H9 (cell line): ENCODE results near the gene DSN1. TPM values are rescaled to one million over a fixed set of nuclear protein-coding genes. Genes with fewer than 3 reads are reported as not detected.

Experiments used
- DNase-seq: peaks from one replicate; pipeline ENCODE4 v3.0.0-alpha.2; 2017
- H2AFZ ChIP-seq: one replicate; pipeline ENCODE4 v1.6.1; 2013; ENCODE audit warnings: mild to moderate bottlenecking, low read length, control low read depth, moderate library complexity
- H2AK5ac ChIP-seq: 2 replicates; pipeline ENCODE4 v1.6.1; 2013; ENCODE audit warnings: low read length, control low read depth, mixed read lengths; ENCODE audit not compliant: insufficient read length
- H2BK120ac ChIP-seq: one replicate; pipeline ENCODE4 v1.6.1; 2013; ENCODE audit warnings: low read depth, mild to moderate bottlenecking, low read length, control low read depth, inconsistent platforms; ENCODE audit not compliant: poor library complexity, severe bottlenecking
- H2BK12ac ChIP-seq: 2 replicates; pipeline ENCODE4 v1.6.1; 2013; ENCODE audit warnings: low read length, control low read depth, mixed read lengths, low read depth; ENCODE audit not compliant: insufficient read length
- H2BK15ac ChIP-seq: 2 replicates; pipeline ENCODE4 v1.6.1; 2013; ENCODE audit warnings: low read depth, low read length, control low read depth
- H2BK20ac ChIP-seq: one replicate; pipeline ENCODE4 v1.6.1; 2013; ENCODE audit warnings: low read depth, mild to moderate bottlenecking, low read length, control low read depth, inconsistent platforms; ENCODE audit not compliant: poor library complexity, severe bottlenecking
- H2BK5ac ChIP-seq: 2 replicates; pipeline ENCODE4 v1.6.1; 2013; ENCODE audit warnings: low read length, control low read depth, mixed read lengths; ENCODE audit not compliant: insufficient read length
- H3K14ac ChIP-seq: 2 replicates; pipeline ENCODE4 v1.6.1; 2013; ENCODE audit warnings: low read length, control low read depth; ENCODE audit not compliant: insufficient read depth
- H3K18ac ChIP-seq: 2 replicates; pipeline ENCODE4 v1.6.1; 2013; ENCODE audit warnings: low read depth, mild to moderate bottlenecking, mixed read lengths, low read length, control low read depth; ENCODE audit not compliant: insufficient read length
- H3K23ac ChIP-seq: 2 replicates; pipeline ENCODE4 v1.6.1; 2013; ENCODE audit warnings: low read length, control low read depth, mixed read lengths, low read depth; ENCODE audit not compliant: insufficient read length
- H3K23me2 ChIP-seq: 2 replicates; pipeline ENCODE4 v1.6.1; 2013; ENCODE audit warnings: low read depth, mild to moderate bottlenecking, mixed read lengths, low read length, control low read depth; ENCODE audit not compliant: insufficient read length, poor library complexity, severe bottlenecking
- H3K27ac ChIP-seq: 2 replicates; pipeline ENCODE4 v1.5.1; 2013; ENCODE audit warnings: low read length, control low read depth, mixed read lengths, low read depth; ENCODE audit not compliant: insufficient read length
- H3K27me3 ChIP-seq: 2 replicates; pipeline ENCODE4 v1.6.1; 2013; ENCODE audit warnings: low read length, control low read depth, inconsistent platforms; ENCODE audit not compliant: insufficient read depth
- H3K4ac ChIP-seq: 2 replicates; pipeline ENCODE4 v1.6.1; 2013; ENCODE audit warnings: low read depth, mild to moderate bottlenecking, control low read depth, inconsistent platforms, low read length, moderate library complexity
- H3K4me1 ChIP-seq: 2 replicates; pipeline ENCODE4 v1.6.1; 2013; ENCODE audit warnings: low read length, control low read depth, inconsistent platforms; ENCODE audit not compliant: insufficient read depth
- H3K4me2 ChIP-seq: 2 replicates; pipeline ENCODE4 v1.6.1; 2013; ENCODE audit warnings: low read length, control low read depth, mixed read lengths; ENCODE audit not compliant: insufficient read length, insufficient read depth
- H3K56ac ChIP-seq: 2 replicates; pipeline ENCODE4 v1.6.1; 2013; ENCODE audit warnings: low read depth, mild to moderate bottlenecking, mixed read lengths, low read length, control low read depth; ENCODE audit not compliant: insufficient read length
- H3K79me1 ChIP-seq: 2 replicates; pipeline ENCODE4 v1.6.1; 2013; ENCODE audit warnings: low read depth, mild to moderate bottlenecking, moderate library complexity, low read length, control low read depth, inconsistent platforms; ENCODE audit not compliant: insufficient read depth, poor library complexity, severe bottlenecking
- H3K79me2 ChIP-seq: 2 replicates; pipeline ENCODE4 v1.6.1; 2013; ENCODE audit warnings: low read length, control low read depth, inconsistent platforms; ENCODE audit not compliant: insufficient read depth
- H3K9ac ChIP-seq: 2 replicates; pipeline ENCODE4 v1.6.1; 2013; ENCODE audit warnings: low read length, control low read depth, mixed read lengths; ENCODE audit not compliant: insufficient read length; ENCODE audit errors: extremely low read depth
- H3K9me3 ChIP-seq: one replicate; pipeline ENCODE4 v1.6.1; 2013; ENCODE audit warnings: low read depth, low read length, inconsistent platforms; ENCODE audit not compliant: control insufficient read depth
- H3T11ph ChIP-seq: one replicate; pipeline ENCODE4 v1.6.1; 2013; ENCODE audit warnings: mild to moderate bottlenecking, low read length, control low read depth, inconsistent platforms
- H4K20me1 ChIP-seq: one replicate; pipeline ENCODE4 v1.6.1; 2013; ENCODE audit not compliant: control insufficient read depth, insufficient read length, insufficient read depth
- H4K5ac ChIP-seq: 2 replicates; pipeline ENCODE4 v1.6.1; 2013; ENCODE audit warnings: low read depth, mild to moderate bottlenecking, mixed read lengths, low read length, control low read depth; ENCODE audit not compliant: insufficient read length
- H4K8ac ChIP-seq: replicated peaks from 2 replicates; pipeline ENCODE4 v1.6.1; 2013; ENCODE audit warnings: low read length, control low read depth, mixed read lengths, low read depth; ENCODE audit not compliant: insufficient read length
- H4K91ac ChIP-seq: 2 replicates; pipeline ENCODE4 v1.6.1; 2013; ENCODE audit warnings: low read depth, mild to moderate bottlenecking, moderate library complexity, mixed read lengths, low read length, control low read depth; ENCODE audit not compliant: insufficient read length
- H3K27ac Mint-ChIP-seq, 3 experiments: 2 replicates in 2 of 3; 3 replicates in 1 of 3; pipeline ENCODE4 v1.8.0; 2020 to 2021; ENCODE audit warnings: mixed read lengths in 3 of 3, mild to moderate bottlenecking in 1 of 3, moderate library complexity in 1 of 3
- H3K27me3 Mint-ChIP-seq: 2 replicates; pipeline ENCODE4 v1.8.0; 2021; ENCODE audit warnings: low read depth, mild to moderate bottlenecking, moderate library complexity, mixed read lengths
- H3K36me3 Mint-ChIP-seq, 3 experiments: 2 replicates in 2 of 3; 3 replicates in 1 of 3; pipeline ENCODE4 v1.8.0; 2020 to 2021; ENCODE audit warnings: low read depth in 3 of 3, mixed read lengths in 3 of 3; ENCODE audit not compliant: insufficient read depth in 1 of 3
- H3K4me1 Mint-ChIP-seq, 2 experiments: 2 replicates each; pipeline ENCODE4 v1.8.0; 2020; ENCODE audit warnings: mixed read lengths in 2 of 2
- H3K4me3 Mint-ChIP-seq, 2 experiments: 2 replicates in 1 of 2; 3 replicates in 1 of 2; pipeline ENCODE4 v1.8.0; 2020 to 2021; ENCODE audit warnings: mild to moderate bottlenecking in 2 of 2, mixed read lengths in 2 of 2, moderate library complexity in 1 of 2
- H3K9me3 Mint-ChIP-seq, 2 experiments: 2 replicates in 1 of 2; 3 replicates in 1 of 2; pipeline ENCODE4 v1.8.0; 2020; ENCODE audit warnings: mild to moderate bottlenecking in 2 of 2, mixed read lengths in 2 of 2, moderate library complexity in 1 of 2
- WGBS: extraction: QIAGEN DNeasy Blood & Tissue Kit; methylation state at CpG from one replicate; pipeline ENCODE4 v1.1.7; 2013; ENCODE audit warnings: missing lambda C conversion rate, low lambda C conversion rate, mixed read lengths; ENCODE audit not compliant: insufficient read length; ENCODE audit errors: extremely low coverage; 5-methylcytosine and 5-hydroxymethylcytosine counted together
- total RNA-seq: library from RNA; stranded (reverse); gene quantifications from 2 replicates; pipeline ENCODE4 v1.2.1, GENCODE V29; 2021
- TF ChIP-seq, protein P1 (sequence below): fragments of 200-600 bp; sonication (generic); conservative IDR thresholded peaks from 3 replicates; pipeline ENCODE4 v1.8.0; 2021; ENCODE audit warnings: antibody characterized with exemption, mild to moderate bottlenecking

The DSN1 gene
- total RNA-seq, 1 experiment from 2014 or later = 22.8 TPM

DNA sequence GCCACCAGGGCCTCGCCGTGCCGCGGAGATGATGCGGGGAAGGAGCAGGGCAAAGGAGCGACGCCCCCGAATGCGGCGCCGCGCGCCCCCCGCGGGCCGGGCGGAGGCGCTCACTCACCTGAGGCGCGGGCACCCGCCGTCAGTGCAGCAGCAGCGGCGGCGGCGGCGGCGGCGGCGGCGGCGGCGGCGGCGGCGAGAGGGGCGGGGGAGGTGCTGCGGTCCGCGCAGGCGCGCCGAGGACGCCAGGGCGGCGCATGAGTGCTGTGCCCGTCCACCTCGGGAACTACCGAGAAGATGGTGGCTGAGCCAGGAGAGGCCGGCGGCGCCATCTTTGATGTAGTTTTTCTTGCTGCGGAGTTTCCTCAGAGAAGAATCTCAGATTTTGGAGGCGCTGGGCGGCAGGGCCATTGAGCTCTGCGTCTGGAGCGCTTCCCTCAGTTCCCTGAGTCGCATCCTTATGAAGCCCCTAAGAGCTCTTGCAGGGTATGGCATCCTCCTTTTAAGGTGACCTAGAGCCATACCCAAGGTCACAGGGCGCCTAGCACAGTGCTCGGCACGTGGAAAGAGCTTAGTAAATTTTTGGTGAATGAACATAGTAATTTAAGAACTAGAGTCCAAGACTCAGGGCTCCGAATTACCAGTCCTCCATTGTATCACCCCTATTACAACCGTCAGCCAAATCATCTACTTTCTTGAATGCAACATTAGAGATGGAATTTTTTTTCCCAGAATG lies 27.5 kb downstream of the DSN1 start, which contains the start of gene NDRG3:
NDRG3 (minus strand) TSS at position 164 of the 733 bp plus-strand sequence. CDS start 24,355 bp downstream, outside the sequence.
- WGBS = no CpG with 5 or more reads among the region's 63 CpGs
- peak within 1 kb of the TSS; percentile 66 for H3K9ac ChIP-seq
- H3K36me3 Mint-ChIP-seq = peaks cover 2 to 11% (median 4%) of the 10 kb centered on the region in 3 experiments; a peak in 5 of 7 replicates

More for the DNA sequence above, 27.5 kb downstream of the DSN1 start, which contains the start of gene NDRG3:
- no peaks in the 10 kb centered on the region for H3K9me3 Mint-ChIP-seq
- peaks cover 6% of the 10 kb centered on the region for H3K23me2 ChIP-seq
- peak within 1 kb of the TSS; percentile 9 for H2AFZ ChIP-seq
- no peaks in the 10 kb centered on the region for H3K27me3 ChIP-seq
- H3K56ac ChIP-seq = no peak within 1 kb of the TSS
- no peak within 1 kb of the TSS for H2BK12ac ChIP-seq
- peak within 1 kb of the TSS; percentile 85 to 92 for H3K4me3 Mint-ChIP-seq
- 0 out of 2 replicates have a peak, but pooled peaks cover 2% of the 10 kb centered on the region for H3K79me2 ChIP-seq
- no peak within 1 kb of the TSS for H3T11ph ChIP-seq
- no peak within 1 kb of the TSS for H2BK15ac ChIP-seq
- H3K27ac ChIP-seq = peak within 1 kb of the TSS; percentile 57
- no peak within 1 kb of the TSS for H2BK5ac ChIP-seq
- H3K23ac ChIP-seq = no peak within 1 kb of the TSS
- H3K27ac Mint-ChIP-seq = peak within 1 kb of the TSS; percentile 76 to 95 (median 85); a peak in 5 of 7 replicates
- peak within 1 kb of the TSS; percentile 66 for H3K4me2 ChIP-seq
- no peak within 1 kb of the TSS for H2AK5ac ChIP-seq
- no peak within 1 kb of the TSS; the same call in 1 of the 2 replicates for H3K4ac ChIP-seq
- H3K4me1 Mint-ChIP-seq = peaks cover 17 to 18% of the 10 kb centered on the region in 2 experiments
- no peaks in the 10 kb centered on the region for H3K27me3 Mint-ChIP-seq
- peak within 1 kb of the TSS; percentile 75 for H3K18ac ChIP-seq
- no peaks in the 10 kb centered on the region for H3K9me3 ChIP-seq
- no peaks in the 10 kb centered on the region for H3K4me1 ChIP-seq
- no peaks in the 10 kb centered on the region for H4K20me1 ChIP-seq
- H3K79me1 ChIP-seq = no peaks in the 10 kb centered on the region
- peak within 1 kb of the TSS; percentile 24; the same call in 1 of the 2 replicates for H3K14ac ChIP-seq
- peak; percentile 97 for DNase-seq
- no peak within 1 kb of the TSS for H4K91ac ChIP-seq
- H2BK120ac ChIP-seq = no peak within 1 kb of the TSS
- H4K5ac ChIP-seq = peak within 1 kb of the TSS; percentile 67
- H2BK20ac ChIP-seq = no peak within 1 kb of the TSS
- H4K8ac ChIP-seq = no peak within 1 kb of the TSS
- TF ChIP-seq, protein P1, sequence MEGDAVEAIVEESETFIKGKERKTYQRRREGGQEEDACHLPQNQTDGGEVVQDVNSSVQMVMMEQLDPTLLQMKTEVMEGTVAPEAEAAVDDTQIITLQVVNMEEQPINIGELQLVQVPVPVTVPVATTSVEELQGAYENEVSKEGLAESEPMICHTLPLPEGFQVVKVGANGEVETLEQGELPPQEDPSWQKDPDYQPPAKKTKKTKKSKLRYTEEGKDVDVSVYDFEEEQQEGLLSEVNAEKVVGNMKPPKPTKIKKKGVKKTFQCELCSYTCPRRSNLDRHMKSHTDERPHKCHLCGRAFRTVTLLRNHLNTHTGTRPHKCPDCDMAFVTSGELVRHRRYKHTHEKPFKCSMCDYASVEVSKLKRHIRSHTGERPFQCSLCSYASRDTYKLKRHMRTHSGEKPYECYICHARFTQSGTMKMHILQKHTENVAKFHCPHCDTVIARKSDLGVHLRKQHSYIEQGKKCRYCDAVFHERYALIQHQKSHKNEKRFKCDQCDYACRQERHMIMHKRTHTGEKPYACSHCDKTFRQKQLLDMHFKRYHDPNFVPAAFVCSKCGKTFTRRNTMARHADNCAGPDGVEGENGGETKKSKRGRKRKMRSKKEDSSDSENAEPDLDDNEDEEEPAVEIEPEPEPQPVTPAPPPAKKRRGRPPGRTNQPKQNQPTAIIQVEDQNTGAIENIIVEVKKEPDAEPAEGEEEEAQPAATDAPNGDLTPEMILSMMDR = 0 out of 3 replicates have a peak, but pooled peaks have one; percentile 6
